OCI-LY1 (cell line): ENCODE results near the gene INPP5B.

Source experiments
- EZH2 ChIP-seq: fragments of 200-600 bp; sonication (generic), shearing (Covaris generic); IDR thresholded peaks from 2 replicates; pipeline ENCODE4 v1.8.0; 2017; ENCODE audit warnings: borderline replicate concordance, mixed run types, mild to moderate bottlenecking, antibody characterized with exemption, low read length, moderate library complexity, mixed read lengths
- TF ChIP-seq, protein P1 (sequence below): fragments of 200-600 bp; sonication (generic), shearing (Covaris generic); IDR thresholded peaks from 2 replicates; pipeline ENCODE4 v1.5.1; 2017; ENCODE audit warnings: mild to moderate bottlenecking, antibody characterized with exemption, low read length, moderate library complexity, mixed read lengths

DNA sequence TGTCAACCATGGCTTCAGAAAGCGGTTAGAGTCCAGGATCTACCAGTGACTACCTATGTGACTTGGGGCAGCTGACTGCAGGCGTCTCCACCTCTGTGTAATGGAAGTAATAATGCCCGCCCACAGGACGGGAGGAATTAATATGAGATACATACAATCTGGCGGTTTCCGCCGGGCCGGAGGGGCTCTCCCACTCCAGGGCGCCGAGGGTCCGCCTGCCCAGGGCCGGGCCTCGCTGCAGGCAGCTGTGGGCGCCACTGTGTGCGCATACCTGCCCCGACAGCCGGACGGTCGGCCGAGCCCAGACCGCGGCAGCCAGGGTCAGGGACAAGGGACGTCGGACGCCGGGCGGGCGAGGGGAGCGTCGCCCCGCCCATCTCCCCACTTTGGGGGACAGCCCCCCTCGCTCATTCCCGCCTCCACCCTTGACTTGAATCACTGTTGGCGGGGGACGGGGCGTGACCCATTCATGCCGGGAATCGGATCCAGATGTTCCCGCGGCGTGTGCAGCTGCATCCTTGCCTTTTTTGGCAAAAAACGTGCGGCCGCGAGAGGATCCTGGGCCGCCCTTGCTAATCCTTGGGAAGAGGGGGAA, 49.0 kb upstream of the INPP5B start:
- TF ChIP-seq, protein P1, sequence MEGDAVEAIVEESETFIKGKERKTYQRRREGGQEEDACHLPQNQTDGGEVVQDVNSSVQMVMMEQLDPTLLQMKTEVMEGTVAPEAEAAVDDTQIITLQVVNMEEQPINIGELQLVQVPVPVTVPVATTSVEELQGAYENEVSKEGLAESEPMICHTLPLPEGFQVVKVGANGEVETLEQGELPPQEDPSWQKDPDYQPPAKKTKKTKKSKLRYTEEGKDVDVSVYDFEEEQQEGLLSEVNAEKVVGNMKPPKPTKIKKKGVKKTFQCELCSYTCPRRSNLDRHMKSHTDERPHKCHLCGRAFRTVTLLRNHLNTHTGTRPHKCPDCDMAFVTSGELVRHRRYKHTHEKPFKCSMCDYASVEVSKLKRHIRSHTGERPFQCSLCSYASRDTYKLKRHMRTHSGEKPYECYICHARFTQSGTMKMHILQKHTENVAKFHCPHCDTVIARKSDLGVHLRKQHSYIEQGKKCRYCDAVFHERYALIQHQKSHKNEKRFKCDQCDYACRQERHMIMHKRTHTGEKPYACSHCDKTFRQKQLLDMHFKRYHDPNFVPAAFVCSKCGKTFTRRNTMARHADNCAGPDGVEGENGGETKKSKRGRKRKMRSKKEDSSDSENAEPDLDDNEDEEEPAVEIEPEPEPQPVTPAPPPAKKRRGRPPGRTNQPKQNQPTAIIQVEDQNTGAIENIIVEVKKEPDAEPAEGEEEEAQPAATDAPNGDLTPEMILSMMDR: no peak
- no peak for TF ChIP-seq EZH2
